NCI-H2107 treated with DMSO at 0.1 percent for 48 hours (cell line): Measurements from ENCODE around the gene JUN.
A peak's percentile ranks its signal among the peaks of the same experiment; 100 is the strongest.
"Not testable (repeated sequence)": the region's sequence is repeated elsewhere in the genome, so short reads cannot be mapped to it uniquely, and the experiment has no call there.

Experiments used
- DNase-seq: peaks from one replicate; lab custom pipeline; 2025; ENCODE audit not compliant: unreplicated experiment; lab: John Stamatoyannopoulos, UW

The JUN gene

GRCh38 chr1:58809325-58810010 lies 25.6 kb upstream of the JUN start:
- no peak for DNase-seq

GRCh38 chr1:58808077-58808476 lies 24.2 kb upstream of the JUN start:
- DNase-seq: no peak

GRCh38 chr1:58805716-58806571 lies 22.1 kb upstream of the JUN start:
- peak; percentile 34 for DNase-seq

GRCh38 chr1:58804853-58805565 lies 21.2 kb upstream of the JUN start:
- DNase-seq: no peak

GRCh38 chr1:58803858-58804257 lies 20.0 kb upstream of the JUN start:
- no peak for DNase-seq

GRCh38 chr1:58802640-58803399 lies 19.0 kb upstream of the JUN start:
- DNase-seq: no peak

GRCh38 chr1:58801286-58801685 lies 17.4 kb upstream of the JUN start:
- DNase-seq: not testable (repeated sequence)

GRCh38 chr1:58799650-58800049 lies 15.8 kb upstream of the JUN start:
- DNase-seq: no peak

- DNase-seq: no peak
Observed at GRCh38 chr1:58798910-58799442, 15.1 kb upstream of the JUN start.

- DNase-seq: no peak
Observed at GRCh38 chr1:58796416-58796815, 12.6 kb upstream of the JUN start.

- no peak for DNase-seq
Observed at GRCh38 chr1:58794585-58794984, 10.7 kb upstream of the JUN start.

- DNase-seq: no peak
Observed at GRCh38 chr1:58792846-58793245, 9.0 kb upstream of the JUN start.

GRCh38 chr1:58791106-58791505 lies 7.3 kb upstream of the JUN start:
- peak; percentile 22 for DNase-seq

- DNase-seq: no peak
Observed at GRCh38 chr1:58789996-58790660, 6.3 kb upstream of the JUN start.

- no peak for DNase-seq
Observed at GRCh38 chr1:58789322-58789856, 5.5 kb upstream of the JUN start.

- no peak for DNase-seq
Observed at GRCh38 chr1:58788259-58788658, 4.4 kb upstream of the JUN start.

- no peak for DNase-seq
Observed at GRCh38 chr1:58786927-58787245, 3.0 kb upstream of the JUN start.

- no peak for DNase-seq
Observed at GRCh38 chr1:58786184-58786926, 2.5 kb upstream of the JUN start.

GRCh38 chr1:58785442-58786058 lies 1.7 kb upstream of the JUN start:
- peak; percentile 97 for DNase-seq
